Mesenchymal stem cell (in vitro differentiated cells and primary cell): Measurements from ENCODE around the gene RPL27.

Source experiments
- DNase-seq: peaks from one replicate; pipeline ENCODE4 v3.0.0-alpha.2; 2013
- H2AFZ ChIP-seq: one replicate; pipeline ENCODE4 v1.6.1; 2013; ENCODE audit warnings: low read depth, mild to moderate bottlenecking, control low read depth, inconsistent platforms, low read length, moderate library complexity
- H2AK5ac ChIP-seq: 2 replicates; pipeline ENCODE4 v1.6.1; 2013; ENCODE audit warnings: low read length, moderate library complexity, mild to moderate bottlenecking, inconsistent platforms; ENCODE audit not compliant: severe bottlenecking
- H2BK120ac ChIP-seq: one replicate; pipeline ENCODE4 v1.6.1; 2013; ENCODE audit warnings: low read depth, mild to moderate bottlenecking, inconsistent platforms, low read length, moderate library complexity
- H2BK12ac ChIP-seq, 2 experiments: one replicate each; pipeline ENCODE4 v1.6.1; 2013; ENCODE audit warnings: inconsistent platforms in 2 of 2, low read length in 2 of 2, mild to moderate bottlenecking in 2 of 2, moderate library complexity in 2 of 2, control low read depth in 1 of 2
- H2BK15ac ChIP-seq: one replicate; pipeline ENCODE4 v1.6.1; 2013; ENCODE audit warnings: mild to moderate bottlenecking, low read depth, inconsistent platforms; ENCODE audit not compliant: poor library complexity, severe bottlenecking
- H2BK5ac ChIP-seq: 2 replicates; pipeline ENCODE4 v1.6.1; 2013; ENCODE audit warnings: low read depth, mild to moderate bottlenecking, low read length, control low read depth, inconsistent platforms; ENCODE audit not compliant: poor library complexity, severe bottlenecking
- H3K14ac ChIP-seq, 2 experiments: one replicate each; pipeline ENCODE4 v1.6.1; 2013; ENCODE audit warnings: inconsistent platforms in 2 of 2, low read length in 2 of 2, control low read depth in 1 of 2, mild to moderate bottlenecking in 1 of 2, moderate library complexity in 1 of 2
- H3K18ac ChIP-seq, 2 experiments: one replicate each; pipeline ENCODE4 v1.6.1; 2013; ENCODE audit warnings: inconsistent platforms in 2 of 2, low read length in 2 of 2, control low read depth in 1 of 2, low read depth in 1 of 2, mild to moderate bottlenecking in 1 of 2
- H3K23ac ChIP-seq, 2 experiments: one replicate each; pipeline ENCODE4 v1.6.1; 2013; ENCODE audit warnings: inconsistent platforms in 2 of 2, low read length in 2 of 2, mild to moderate bottlenecking in 2 of 2, moderate library complexity in 2 of 2, control low read depth in 1 of 2
- H3K27ac ChIP-seq: 2 replicates; pipeline ENCODE4 v1.5.1; 2013; ENCODE audit warnings: mild to moderate bottlenecking, moderate library complexity, low read length, control low read depth, inconsistent platforms; ENCODE audit not compliant: poor library complexity, severe bottlenecking
- H3K27me3 ChIP-seq, 2 experiments: 2 replicates each; pipeline versions ENCODE4 v1.6.1 to v1.7.0; 2013; ENCODE audit warnings: low read length in 2 of 2, mild to moderate bottlenecking in 2 of 2, moderate library complexity in 2 of 2, control low read depth in 1 of 2, inconsistent platforms in 1 of 2; ENCODE audit not compliant: control insufficient read depth in 1 of 2, insufficient read depth in 1 of 2
- H3K36me3 ChIP-seq, 2 experiments: 2 replicates each; pipeline versions ENCODE4 v1.6.1 to v1.7.0; 2013; ENCODE audit warnings: low read length in 2 of 2, control low read depth in 1 of 2, inconsistent platforms in 1 of 2, low read depth in 1 of 2, mild to moderate bottlenecking in 1 of 2; ENCODE audit not compliant: insufficient read depth in 2 of 2, control insufficient read depth in 1 of 2
- H3K4ac ChIP-seq, 2 experiments: one replicate each; pipeline ENCODE4 v1.6.1; 2013; ENCODE audit warnings: inconsistent platforms in 2 of 2, low read length in 2 of 2, mild to moderate bottlenecking in 2 of 2, moderate library complexity in 2 of 2, control low read depth in 1 of 2, low read depth in 1 of 2
- H3K4me1 ChIP-seq: 2 replicates; pipeline ENCODE4 v1.6.1; 2013; ENCODE audit warnings: low read depth, low read length, control low read depth; ENCODE audit not compliant: control insufficient read depth, insufficient read depth
- H3K4me2 ChIP-seq: 2 replicates; pipeline ENCODE4 v1.6.1; 2013; ENCODE audit warnings: low read length, mild to moderate bottlenecking, inconsistent platforms; ENCODE audit not compliant: poor library complexity, severe bottlenecking
- H3K4me3 ChIP-seq, 2 experiments: 2 replicates each; pipeline versions ENCODE4 v1.5.1 to v1.7.0; 2013; ENCODE audit warnings: low read length in 2 of 2, mild to moderate bottlenecking in 2 of 2, control low read depth in 1 of 2, low read depth in 1 of 2; ENCODE audit not compliant: insufficient read depth in 1 of 2
- H3K79me1 ChIP-seq: replicated peaks from 2 replicates; pipeline ENCODE4 v1.6.1; 2013; ENCODE audit warnings: mild to moderate bottlenecking, control low read depth, low read length, inconsistent platforms; ENCODE audit not compliant: poor library complexity, severe bottlenecking
- H3K9ac ChIP-seq: 2 replicates; pipeline ENCODE4 v1.7.0; 2013; ENCODE audit warnings: mild to moderate bottlenecking, low read length, moderate library complexity
- H3K9me3 ChIP-seq: 2 replicates; pipeline ENCODE4 v1.7.0; 2013; ENCODE audit warnings: mild to moderate bottlenecking, low read length; ENCODE audit not compliant: control insufficient read depth
- H4K8ac ChIP-seq: one replicate; pipeline ENCODE4 v1.6.1; 2013; ENCODE audit warnings: inconsistent platforms, mild to moderate bottlenecking, low read length, moderate library complexity
- H4K91ac ChIP-seq: one replicate; pipeline ENCODE4 v1.6.1; 2013; ENCODE audit warnings: mild to moderate bottlenecking, low read length, inconsistent platforms
- WGBS: methylation state at CpG from one replicate; pipeline ENCODE4 v1.1.7; 2013; ENCODE audit warnings: mixed read lengths; 5-methylcytosine and 5-hydroxymethylcytosine counted together

RPL27 gene

DNA sequence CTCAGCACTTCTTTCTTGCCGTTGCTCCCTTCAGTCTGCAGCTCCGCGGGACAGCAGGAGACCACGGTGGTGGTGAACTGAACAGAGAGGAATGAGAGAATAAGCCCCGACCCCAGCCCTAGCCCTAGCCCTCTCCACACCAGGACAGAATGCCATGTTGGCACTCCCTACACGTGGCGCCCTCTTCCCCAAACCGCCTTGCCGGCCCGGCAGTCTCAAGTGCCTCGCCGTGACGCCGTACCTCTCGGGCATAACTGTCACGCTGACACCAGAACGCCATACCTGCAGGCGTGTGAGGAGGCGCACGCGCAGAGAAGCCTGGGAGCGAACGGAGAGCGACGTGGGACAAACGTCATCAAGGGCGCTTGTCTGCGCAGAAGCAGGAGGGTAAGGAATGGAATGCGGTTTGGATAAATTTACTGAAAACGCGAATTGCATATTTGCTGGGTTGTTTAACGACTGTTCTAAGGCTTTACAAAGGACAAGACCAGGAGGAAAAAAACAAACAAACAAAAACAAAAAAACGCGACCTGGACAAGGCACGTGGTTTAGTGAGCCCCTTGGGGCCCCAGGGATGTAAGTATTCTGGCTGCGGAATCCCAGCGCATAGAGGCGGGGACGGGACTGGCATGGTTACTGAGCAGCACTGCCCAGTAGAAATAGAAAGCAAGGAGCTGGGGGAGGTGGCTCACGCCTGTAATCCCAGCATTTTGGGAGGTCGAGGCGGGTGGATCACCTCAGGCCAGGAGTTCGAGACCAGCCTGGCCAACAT is 33.9 kb upstream of the RPL27 start, which contains the start of gene AARSD1:
AARSD1 (minus strand) TSS at position 294 of the 772 bp plus-strand sequence; CDS start at position 280, 14 bp downstream.
- Histone ChIP-seq H4K91ac (peak within 1 kb of the TSS; percentile 77), H3K23ac (peak within 1 kb of the TSS in 1 of 2 experiments; percentile 46), H3K9ac (peak within 1 kb of the TSS; percentile 96), H2BK12ac (peak within 1 kb of the TSS in 1 of 2 experiments; percentile 10), H3K4me3 (peak within 1 kb of the TSS; percentile 68 to 96), H3K27me3 (no peaks in the 10 kb centered on the region), H2BK5ac (no peak within 1 kb of the TSS), H3K4me2 (peak within 1 kb of the TSS; percentile 94), H3K14ac (peak within 1 kb of the TSS in 1 of 2 experiments; percentile 99), H2BK120ac (no peak within 1 kb of the TSS), H3K4ac (peak within 1 kb of the TSS; percentile 39 to 95), H2AFZ (peak within 1 kb of the TSS; percentile 94), H3K18ac (peak within 1 kb of the TSS; percentile 92 to 98), H3K79me1 (peaks cover 12% of the 10 kb centered on the region), H3K36me3 (peaks cover 25 to 31% of the 10 kb centered on the region in 2 experiments), H4K8ac (peak within 1 kb of the TSS; percentile 93), H3K27ac (peak within 1 kb of the TSS; percentile 84), H3K9me3 (no peaks in the 10 kb centered on the region), H3K4me1 (peaks cover 8% of the 10 kb centered on the region), H2BK15ac (no peak within 1 kb of the TSS), H2AK5ac (no peak within 1 kb of the TSS)
- 5% methylated on average over 43 of the region's 43 CpGs for WGBS
- DNase-seq: peak; percentile 96

DNA sequence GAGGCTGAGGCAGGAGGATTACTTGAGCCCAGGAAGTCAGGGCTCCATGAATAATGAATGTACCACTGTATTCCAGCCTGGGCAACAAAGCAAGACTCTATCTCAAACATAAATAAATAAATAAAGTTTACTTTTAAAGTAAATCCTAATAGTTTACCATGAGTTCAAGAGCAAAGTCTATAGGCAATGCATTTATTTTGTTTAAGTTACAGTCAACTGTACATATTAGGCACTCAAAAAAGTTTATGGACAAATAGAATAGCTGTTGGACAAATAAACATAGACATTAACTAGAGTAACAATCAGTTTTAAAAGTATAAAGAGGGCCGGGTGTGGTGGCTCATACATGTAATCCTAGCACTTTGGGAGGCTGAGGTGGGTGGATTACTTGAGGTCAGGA is 30.3 kb upstream of the RPL27 start:
- H3K18ac ChIP-seq: no peak overlapping the region
- H3K23ac ChIP-seq: no peak overlapping the region
- no peak overlapping the region for H3K9ac ChIP-seq
- no peak overlapping the region for H4K8ac ChIP-seq
- H4K91ac ChIP-seq: no peak overlapping the region
- no peaks in the 10 kb centered on the region for H3K9me3 ChIP-seq
- no peak overlapping the region for H3K14ac ChIP-seq
- H2AFZ ChIP-seq: no peak overlapping the region
- no peaks in the 10 kb centered on the region for H3K36me3 ChIP-seq
- peaks cover 3% of the 10 kb centered on the region for H3K79me1 ChIP-seq
- peaks cover 6% of the 10 kb centered on the region for H3K4me1 ChIP-seq
- no peak overlapping the region for H3K4me3 ChIP-seq
- no peak overlapping the region for H2BK120ac ChIP-seq
- 90% methylated on average over 1 of the region's 1 CpG for WGBS
- no peak overlapping the region for H2BK12ac ChIP-seq
- no peak overlapping the region for H2BK5ac ChIP-seq
- no peak for DNase-seq
- H3K4me2 ChIP-seq: no peak overlapping the region
- H3K4ac ChIP-seq: no peak overlapping the region
- no peak overlapping the region for H2BK15ac ChIP-seq
- no peak overlapping the region for H2AK5ac ChIP-seq
- no peaks in the 10 kb centered on the region for H3K27me3 ChIP-seq
- no peak overlapping the region for H3K27ac ChIP-seq

DNA sequence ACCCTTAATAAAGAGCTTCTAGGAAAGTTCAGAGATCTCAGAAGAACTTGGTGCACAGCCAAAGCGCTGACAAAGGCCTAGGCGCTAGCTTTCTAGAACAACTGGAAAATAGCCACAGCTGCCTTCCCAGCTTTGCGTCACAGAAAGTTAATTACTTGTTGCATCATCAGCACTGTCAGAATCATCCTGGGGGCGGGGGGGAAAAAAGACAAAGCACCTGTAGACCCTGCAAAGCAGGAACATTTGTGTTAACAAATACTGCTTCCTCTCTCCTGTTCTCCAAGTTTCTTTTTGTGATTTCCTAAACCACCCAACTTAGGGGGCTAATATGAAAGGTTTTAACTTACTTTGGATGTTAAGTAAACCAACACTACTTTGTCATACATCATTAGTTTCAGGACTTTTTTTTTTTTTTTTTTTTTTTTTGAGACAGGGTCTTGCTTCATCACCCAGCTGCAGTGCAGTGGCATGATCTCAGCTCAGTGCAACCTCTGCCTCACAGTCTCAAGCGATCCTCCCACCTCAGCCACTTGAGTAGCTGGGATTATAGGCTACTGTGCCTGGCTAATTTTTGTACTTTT is 29.1 kb upstream of the RPL27 start:
- Histone ChIP-seq H3K4me1 (peaks cover 6% of the 10 kb centered on the region), H3K4ac (no peak overlapping the region), H3K9ac (no peak overlapping the region), H3K18ac (no peak overlapping the region), H2BK12ac (no peak overlapping the region), H3K23ac (no peak overlapping the region), H3K4me3 (no peak overlapping the region), H2AFZ (no peak overlapping the region), H2BK120ac (no peak overlapping the region), H4K91ac (no peak overlapping the region), H2BK15ac (no peak overlapping the region), H3K9me3 (no peaks in the 10 kb centered on the region), H2BK5ac (no peak overlapping the region), H3K14ac (no peak overlapping the region), H3K27ac (no peak overlapping the region), H4K8ac (no peak overlapping the region), H3K4me2 (no peak overlapping the region), H3K27me3 (no peaks in the 10 kb centered on the region), H2AK5ac (no peak overlapping the region), H3K36me3 (no peaks in the 10 kb centered on the region), H3K79me1 (no peaks in the 10 kb centered on the region)
- WGBS: 86% methylated on average over 3 of the region's 5 CpGs
- DNase-seq: peak; percentile 53

DNA sequence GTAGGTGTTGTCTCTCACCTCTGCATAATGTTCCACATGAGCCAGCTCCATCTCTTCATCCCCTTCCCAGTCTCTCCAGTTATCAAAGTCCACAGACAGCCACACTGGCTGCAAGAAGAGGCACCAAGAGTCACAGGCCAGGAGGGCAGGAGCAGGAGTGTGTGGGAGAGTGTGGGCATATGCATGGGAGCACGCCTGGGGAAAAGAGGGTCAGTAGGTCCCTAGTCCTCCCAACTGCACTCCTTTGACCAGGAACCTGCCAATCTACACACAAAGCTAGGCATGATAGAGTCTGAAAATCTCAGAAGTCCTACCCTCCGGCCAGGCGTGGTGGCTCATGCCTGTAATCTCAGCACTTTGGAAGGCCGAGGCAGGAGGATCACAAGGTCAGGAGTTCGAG is 26.6 kb upstream of the RPL27 start:
- H2AK5ac ChIP-seq: no peak overlapping the region
- no peak overlapping the region for H2BK15ac ChIP-seq
- H3K36me3 ChIP-seq: no peaks in the 10 kb centered on the region
- DNase-seq: no peak
- H3K23ac ChIP-seq: no peak overlapping the region
- no peaks in the 10 kb centered on the region for H3K27me3 ChIP-seq
- H3K18ac ChIP-seq: no peak overlapping the region
- H3K79me1 ChIP-seq: no peaks in the 10 kb centered on the region
- H3K14ac ChIP-seq: no peak overlapping the region
- no peak overlapping the region for H2BK120ac ChIP-seq
- H3K4me3 ChIP-seq: no peak overlapping the region
- no peak overlapping the region for H2BK12ac ChIP-seq
- H4K8ac ChIP-seq: no peak overlapping the region
- no peak overlapping the region for H2BK5ac ChIP-seq
- H3K4me2 ChIP-seq: no peak overlapping the region
- H3K9me3 ChIP-seq: no peaks in the 10 kb centered on the region
- H3K4ac ChIP-seq: no peak overlapping the region
- H3K4me1 ChIP-seq: peaks cover 4% of the 10 kb centered on the region
- WGBS: 93% methylated on average over 4 of the region's 5 CpGs
- H2AFZ ChIP-seq: no peak overlapping the region
- no peak overlapping the region for H4K91ac ChIP-seq
- no peak overlapping the region for H3K27ac ChIP-seq
- no peak overlapping the region for H3K9ac ChIP-seq
